ENCODE data around the gene FBXL5.
A peak's percentile ranks its signal among the peaks of the same experiment; 100 is the strongest.

The FBXL5 gene

GRCh38 chr4:15690020-15690809 is 35.1 kb upstream of the FBXL5 start:
- peak overlapping the region; percentile 71 for H3K4me2 ChIP-seq (ENCODE audit: low read length)
- no peaks in the 10 kb centered on the region for H3K9me3 ChIP-seq (replicated peaks; ENCODE audit: low read length)
- peak overlapping the region; percentile 83 for H3K9ac ChIP-seq (ENCODE audit: low read depth, low read length)
- H3K4me1 ChIP-seq (ENCODE audit: control insufficient read depth, insufficient read depth, low read length) = peaks cover 38% of the 10 kb centered on the region
- H3K36me3 ChIP-seq (ENCODE audit: insufficient read depth, low read length) = peaks cover 24% of the 10 kb centered on the region
- no peaks in the 10 kb centered on the region for H3K27me3 ChIP-seq (ENCODE audit: control insufficient read depth, insufficient read depth, low read length)
- H3K4me3 ChIP-seq (ENCODE audit: low read length) = peak overlapping the region; percentile 11

DNA sequence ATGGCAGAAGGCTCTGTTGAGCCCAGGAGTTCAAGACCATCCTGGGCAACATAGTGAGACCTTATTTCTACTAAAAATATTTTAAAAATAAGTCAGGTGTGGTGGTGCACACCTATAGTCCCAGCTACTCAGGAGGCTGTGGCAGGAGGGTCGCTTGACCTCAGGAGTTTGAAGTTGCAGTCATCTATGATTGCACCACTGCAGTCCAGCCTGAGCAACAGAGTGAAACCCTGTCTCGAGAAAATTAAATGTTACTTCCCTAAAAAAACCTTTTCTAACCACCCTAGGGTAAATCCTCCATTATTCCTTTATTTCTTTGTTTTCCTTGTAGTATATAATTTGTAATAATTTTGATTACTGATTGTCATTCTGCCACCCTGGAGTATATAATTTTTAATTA is 34.4 kb upstream of the FBXL5 start:
- H3K4me1 ChIP-seq (ENCODE audit: control insufficient read depth, insufficient read depth, low read length) = peaks cover 31% of the 10 kb centered on the region

DNA sequence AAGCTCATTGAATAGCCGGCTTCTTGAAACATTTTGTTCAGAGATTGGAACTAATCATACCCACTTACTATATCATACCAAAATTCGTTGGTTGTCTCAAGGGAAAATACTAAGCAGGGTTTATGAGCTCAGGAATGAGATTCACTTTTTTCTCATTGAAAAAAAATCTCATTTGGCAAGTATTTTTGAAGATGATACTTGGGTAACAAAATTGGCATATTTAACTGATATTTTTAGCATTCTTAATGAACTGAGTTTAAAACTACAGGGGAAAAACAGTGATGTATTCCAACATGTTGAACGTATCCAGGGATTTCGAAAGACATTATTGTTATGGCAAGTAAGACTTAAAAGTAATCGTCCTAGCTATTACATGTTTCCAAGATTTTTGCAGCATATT is 32.9 kb upstream of the FBXL5 start:
- H3K9ac ChIP-seq (ENCODE audit: low read depth, low read length) = peak overlapping the region; percentile 35
- H3K9me3 ChIP-seq (replicated peaks; ENCODE audit: low read length) = no peaks in the 10 kb centered on the region
- H3K27me3 ChIP-seq (ENCODE audit: control insufficient read depth, insufficient read depth, low read length) = no peaks in the 10 kb centered on the region
- no peak overlapping the region for H3K4me3 ChIP-seq (ENCODE audit: low read length)
- H3K4me1 ChIP-seq (ENCODE audit: control insufficient read depth, insufficient read depth, low read length) = peaks cover 42% of the 10 kb centered on the region
- H3K4me2 ChIP-seq (ENCODE audit: low read length) = peak overlapping the region; percentile 5
- peaks cover 36% of the 10 kb centered on the region for H3K36me3 ChIP-seq (ENCODE audit: insufficient read depth, low read length)

More for the DNA sequence above, 34.4 kb upstream of the FBXL5 start:
- peak overlapping the region; percentile 71 for H3K4me2 ChIP-seq (ENCODE audit: low read length)
- H3K36me3 ChIP-seq (ENCODE audit: insufficient read depth, low read length) = peaks cover 29% of the 10 kb centered on the region
- no peak overlapping the region for H3K4me3 ChIP-seq (ENCODE audit: low read length)
- no peaks in the 10 kb centered on the region for H3K27me3 ChIP-seq (ENCODE audit: control insufficient read depth, insufficient read depth, low read length)
- peak overlapping the region; percentile 83 for H3K9ac ChIP-seq (ENCODE audit: low read depth, low read length)
- H3K9me3 ChIP-seq (replicated peaks; ENCODE audit: low read length) = no peaks in the 10 kb centered on the region

DNA sequence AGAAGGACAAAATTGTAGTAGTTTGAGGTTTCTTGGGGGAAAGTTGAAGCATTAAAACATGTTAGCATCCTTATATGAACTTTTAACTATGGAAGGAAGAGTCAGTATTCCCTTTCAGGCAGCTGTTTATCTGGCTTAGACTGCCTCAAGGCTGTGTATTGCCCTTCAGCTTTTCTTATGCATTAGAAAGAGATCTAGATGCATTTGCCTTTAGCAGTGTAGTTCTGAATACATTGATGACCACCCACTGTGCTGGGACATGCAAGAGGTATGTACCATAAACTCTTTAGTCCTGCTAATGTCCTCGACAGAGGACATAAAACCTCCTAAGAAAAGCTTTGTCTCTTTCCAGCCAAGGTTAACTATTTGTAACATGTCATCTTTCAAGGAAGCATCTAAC is 29.3 kb upstream of the FBXL5 start:
- Histone ChIP-seq H3K9ac (ENCODE audit: low read depth, low read length) (no peak overlapping the region), H3K27me3 (ENCODE audit: control insufficient read depth, insufficient read depth, low read length) (no peaks in the 10 kb centered on the region), H3K4me3 (ENCODE audit: low read length) (no peak overlapping the region), H3K4me1 (ENCODE audit: control insufficient read depth, insufficient read depth, low read length) (peaks cover 28% of the 10 kb centered on the region), H3K4me2 (ENCODE audit: low read length) (no peak overlapping the region), H3K9me3 (replicated peaks; ENCODE audit: low read length) (no peaks in the 10 kb centered on the region), H3K36me3 (ENCODE audit: insufficient read depth, low read length) (peaks cover 36% of the 10 kb centered on the region)

GRCh38 chr4:15683143-15683495 is 28.0 kb upstream of the FBXL5 start:
- Histone ChIP-seq H3K4me1 (ENCODE audit: control insufficient read depth, insufficient read depth, low read length) (peaks cover 24% of the 10 kb centered on the region), H3K9ac (ENCODE audit: low read depth, low read length) (peak overlapping the region; percentile 97), H3K4me2 (ENCODE audit: low read length) (peak overlapping the region; percentile 90), H3K27me3 (ENCODE audit: control insufficient read depth, insufficient read depth, low read length) (no peaks in the 10 kb centered on the region), H3K4me3 (ENCODE audit: low read length) (peak overlapping the region; percentile 75), H3K9me3 (replicated peaks; ENCODE audit: low read length) (no peaks in the 10 kb centered on the region), H3K36me3 (ENCODE audit: insufficient read depth, low read length) (peaks cover 30% of the 10 kb centered on the region)

DNA sequence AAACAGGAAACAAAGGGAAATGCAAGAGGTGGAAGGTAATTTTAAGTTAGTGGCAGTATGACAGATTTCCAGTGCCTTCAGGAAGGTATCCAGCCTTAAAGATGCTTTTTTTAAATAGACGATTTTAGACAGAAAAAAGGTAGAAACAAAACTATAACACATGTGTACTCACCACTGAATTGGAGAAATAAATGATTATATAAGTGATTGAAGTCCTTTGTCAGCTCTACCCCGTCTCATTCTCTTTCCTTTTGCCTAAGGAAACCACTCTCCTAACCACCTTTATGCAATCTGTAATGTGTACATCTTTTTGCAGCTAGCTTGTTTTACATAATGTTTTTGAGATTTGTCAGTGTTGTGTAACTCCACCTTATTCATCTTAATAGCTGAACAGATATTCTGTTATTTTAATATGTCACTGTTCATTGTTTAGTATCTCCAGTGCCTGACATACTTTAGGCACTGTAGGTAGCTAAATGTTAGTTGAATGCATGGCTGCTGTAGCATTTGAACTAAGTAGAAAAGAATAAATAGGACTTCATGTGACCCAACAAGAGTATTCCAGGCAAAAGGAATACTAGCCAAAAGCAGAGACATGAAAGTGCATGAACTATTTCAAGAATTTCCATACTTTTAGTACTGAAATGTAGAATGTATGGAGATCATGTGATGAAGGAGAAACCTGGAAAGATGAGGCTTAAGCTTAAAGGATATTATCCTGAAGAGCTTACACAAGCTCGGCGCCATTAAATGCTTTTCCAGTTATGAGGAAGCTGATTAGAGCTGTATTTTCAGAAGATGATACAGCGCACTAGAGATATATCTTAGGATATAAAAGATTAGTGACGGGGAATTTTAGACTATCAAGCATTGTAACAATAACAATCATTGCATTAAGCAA is 27.3 kb upstream of the FBXL5 start:
- peaks cover 30% of the 10 kb centered on the region for H3K36me3 ChIP-seq (ENCODE audit: insufficient read depth, low read length)
- H3K27me3 ChIP-seq (ENCODE audit: control insufficient read depth, insufficient read depth, low read length) = no peaks in the 10 kb centered on the region
- no peaks in the 10 kb centered on the region for H3K9me3 ChIP-seq (replicated peaks; ENCODE audit: low read length)
- H3K4me2 ChIP-seq (ENCODE audit: low read length) = peak overlapping the region; percentile 90
- peaks cover 27% of the 10 kb centered on the region for H3K4me1 ChIP-seq (ENCODE audit: control insufficient read depth, insufficient read depth, low read length)
- peak overlapping the region; percentile 97 for H3K9ac ChIP-seq (ENCODE audit: low read depth, low read length)
- peak overlapping the region; percentile 75 for H3K4me3 ChIP-seq (ENCODE audit: low read length)

GRCh38 chr4:15681372-15682241 is 26.4 kb upstream of the FBXL5 start, which contains the start of gene FAM200B:
TSS of gene FAM200B (plus strand) at chr4:15681827. CDS start at chr4:15686978, 5,151 bp downstream.
- Histone ChIP-seq H3K4me1 (ENCODE audit: control insufficient read depth, insufficient read depth, low read length) (peaks cover 30% of the 10 kb centered on the region), H3K36me3 (ENCODE audit: insufficient read depth, low read length) (peaks cover 22% of the 10 kb centered on the region), H3K27me3 (ENCODE audit: control insufficient read depth, insufficient read depth, low read length) (no peaks in the 10 kb centered on the region), H3K9me3 (replicated peaks; ENCODE audit: low read length) (no peaks in the 10 kb centered on the region), H3K9ac (ENCODE audit: low read depth, low read length) (peak within 1 kb of the TSS; percentile 97), H3K4me2 (ENCODE audit: low read length) (peak within 1 kb of the TSS; percentile 90), H3K4me3 (ENCODE audit: low read length) (peak within 1 kb of the TSS; percentile 75)

DNA sequence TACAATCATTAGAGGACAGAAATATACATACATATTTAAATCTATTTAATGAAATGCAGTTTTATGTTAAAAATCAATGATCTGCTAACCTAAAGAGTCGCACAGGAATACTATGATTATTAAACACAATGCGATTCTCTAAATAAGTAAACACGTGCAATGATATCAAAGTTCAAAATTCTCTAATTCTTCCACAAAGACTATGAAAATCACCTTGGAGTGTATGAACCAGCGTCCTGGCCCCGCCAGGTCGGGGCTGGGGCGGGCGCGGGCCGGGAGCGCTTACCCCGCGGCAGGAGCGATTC is 25.9 kb upstream of the FBXL5 start:
- Histone ChIP-seq H3K36me3 (ENCODE audit: insufficient read depth, low read length) (peaks cover 16% of the 10 kb centered on the region), H3K4me1 (ENCODE audit: control insufficient read depth, insufficient read depth, low read length) (peaks cover 30% of the 10 kb centered on the region), H3K27me3 (ENCODE audit: control insufficient read depth, insufficient read depth, low read length) (no peaks in the 10 kb centered on the region), H3K9me3 (replicated peaks; ENCODE audit: low read length) (no peaks in the 10 kb centered on the region), H3K4me2 (ENCODE audit: low read length) (peak overlapping the region; percentile 80), H3K4me3 (ENCODE audit: low read length) (peak overlapping the region; percentile 75), H3K9ac (ENCODE audit: low read depth, low read length) (peak overlapping the region; percentile 97)

GRCh38 chr4:15677507-15677988 is 22.4 kb upstream of the FBXL5 start:
- H3K9ac ChIP-seq (ENCODE audit: low read depth, low read length) = no peak overlapping the region
- no peak overlapping the region for H3K4me3 ChIP-seq (ENCODE audit: low read length)
- H3K4me1 ChIP-seq (ENCODE audit: control insufficient read depth, insufficient read depth, low read length) = peaks cover 12% of the 10 kb centered on the region

DNA sequence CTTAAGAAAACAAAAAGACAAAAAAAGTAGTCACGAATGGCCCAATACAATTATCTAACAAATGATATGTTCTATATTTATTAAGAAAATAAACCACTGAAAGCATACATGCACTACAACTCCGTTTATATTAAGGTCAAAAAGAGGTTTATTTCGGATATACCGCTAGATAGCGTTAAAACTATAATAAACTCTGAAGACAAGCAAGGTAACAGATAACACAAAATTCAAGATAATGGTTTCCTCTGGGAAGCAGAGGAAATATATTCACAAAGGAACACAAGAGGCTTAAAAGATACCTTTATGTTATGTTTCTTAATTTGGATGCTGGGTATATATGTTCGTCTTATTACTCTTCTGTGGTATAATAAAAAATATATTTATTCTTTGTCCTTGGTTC is 21.7 kb upstream of the FBXL5 start:
- no peaks in the 10 kb centered on the region for H3K27me3 ChIP-seq (ENCODE audit: control insufficient read depth, insufficient read depth, low read length)
- no peaks in the 10 kb centered on the region for H3K9me3 ChIP-seq (replicated peaks; ENCODE audit: low read length)
- no peak overlapping the region for H3K4me2 ChIP-seq (ENCODE audit: low read length)
- no peaks in the 10 kb centered on the region for H3K36me3 ChIP-seq (ENCODE audit: insufficient read depth, low read length)
- no peak overlapping the region for H3K4me3 ChIP-seq (ENCODE audit: low read length)
- H3K9ac ChIP-seq (ENCODE audit: low read depth, low read length) = no peak overlapping the region
- peaks cover 12% of the 10 kb centered on the region for H3K4me1 ChIP-seq (ENCODE audit: control insufficient read depth, insufficient read depth, low read length)

More at GRCh38 chr4:15677507-15677988, 22.4 kb upstream of the FBXL5 start:
- no peaks in the 10 kb centered on the region for H3K36me3 ChIP-seq (ENCODE audit: insufficient read depth, low read length)
- H3K27me3 ChIP-seq (ENCODE audit: control insufficient read depth, insufficient read depth, low read length) = no peaks in the 10 kb centered on the region
- H3K9me3 ChIP-seq (replicated peaks; ENCODE audit: low read length) = no peaks in the 10 kb centered on the region
- H3K4me2 ChIP-seq (ENCODE audit: low read length) = peak overlapping the region; percentile 41

- Histone ChIP-seq H3K36me3 (ENCODE audit: insufficient read depth, low read length) (no peaks in the 10 kb centered on the region), H3K4me2 (ENCODE audit: low read length) (no peak overlapping the region), H3K4me1 (ENCODE audit: control insufficient read depth, insufficient read depth, low read length) (peaks cover 12% of the 10 kb centered on the region), H3K9me3 (replicated peaks; ENCODE audit: low read length) (no peaks in the 10 kb centered on the region), H3K9ac (ENCODE audit: low read depth, low read length) (no peak overlapping the region), H3K27me3 (ENCODE audit: control insufficient read depth, insufficient read depth, low read length) (no peaks in the 10 kb centered on the region), H3K4me3 (ENCODE audit: low read length) (no peak overlapping the region)
These were observed 20.9 kb upstream of the FBXL5 start for GRCh38 chr4:15676039-15676438.
